ENCODE measurements around the gene HMGCLL1.

The HMGCLL1 gene

GRCh38 chr6:55433446-55434130 is 145.4 kb downstream of the HMGCLL1 start:
- TF ChIP-seq, protein P1, sequence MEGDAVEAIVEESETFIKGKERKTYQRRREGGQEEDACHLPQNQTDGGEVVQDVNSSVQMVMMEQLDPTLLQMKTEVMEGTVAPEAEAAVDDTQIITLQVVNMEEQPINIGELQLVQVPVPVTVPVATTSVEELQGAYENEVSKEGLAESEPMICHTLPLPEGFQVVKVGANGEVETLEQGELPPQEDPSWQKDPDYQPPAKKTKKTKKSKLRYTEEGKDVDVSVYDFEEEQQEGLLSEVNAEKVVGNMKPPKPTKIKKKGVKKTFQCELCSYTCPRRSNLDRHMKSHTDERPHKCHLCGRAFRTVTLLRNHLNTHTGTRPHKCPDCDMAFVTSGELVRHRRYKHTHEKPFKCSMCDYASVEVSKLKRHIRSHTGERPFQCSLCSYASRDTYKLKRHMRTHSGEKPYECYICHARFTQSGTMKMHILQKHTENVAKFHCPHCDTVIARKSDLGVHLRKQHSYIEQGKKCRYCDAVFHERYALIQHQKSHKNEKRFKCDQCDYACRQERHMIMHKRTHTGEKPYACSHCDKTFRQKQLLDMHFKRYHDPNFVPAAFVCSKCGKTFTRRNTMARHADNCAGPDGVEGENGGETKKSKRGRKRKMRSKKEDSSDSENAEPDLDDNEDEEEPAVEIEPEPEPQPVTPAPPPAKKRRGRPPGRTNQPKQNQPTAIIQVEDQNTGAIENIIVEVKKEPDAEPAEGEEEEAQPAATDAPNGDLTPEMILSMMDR (IDR thresholded peaks at IDR 0.05; ENCODE audit: low read depth, low read length): no peak
- no peak overlapping the region for H3K4me3 ChIP-seq (ENCODE audit: low read depth, low read length)

- no peak overlapping the region for H3K4me3 ChIP-seq (ENCODE audit: low read depth, low read length)
- TF ChIP-seq, protein P1 (IDR thresholded peaks at IDR 0.05; ENCODE audit: low read depth, low read length): no peak
These were observed 155.1 kb downstream of the HMGCLL1 start for GRCh38 chr6:55423933-55424332.

GRCh38 chr6:55410674-55411073 is 168.3 kb downstream of the HMGCLL1 start:
- TF ChIP-seq, protein P1 (IDR thresholded peaks at IDR 0.05; ENCODE audit: low read depth, low read length): no peak

DNA sequence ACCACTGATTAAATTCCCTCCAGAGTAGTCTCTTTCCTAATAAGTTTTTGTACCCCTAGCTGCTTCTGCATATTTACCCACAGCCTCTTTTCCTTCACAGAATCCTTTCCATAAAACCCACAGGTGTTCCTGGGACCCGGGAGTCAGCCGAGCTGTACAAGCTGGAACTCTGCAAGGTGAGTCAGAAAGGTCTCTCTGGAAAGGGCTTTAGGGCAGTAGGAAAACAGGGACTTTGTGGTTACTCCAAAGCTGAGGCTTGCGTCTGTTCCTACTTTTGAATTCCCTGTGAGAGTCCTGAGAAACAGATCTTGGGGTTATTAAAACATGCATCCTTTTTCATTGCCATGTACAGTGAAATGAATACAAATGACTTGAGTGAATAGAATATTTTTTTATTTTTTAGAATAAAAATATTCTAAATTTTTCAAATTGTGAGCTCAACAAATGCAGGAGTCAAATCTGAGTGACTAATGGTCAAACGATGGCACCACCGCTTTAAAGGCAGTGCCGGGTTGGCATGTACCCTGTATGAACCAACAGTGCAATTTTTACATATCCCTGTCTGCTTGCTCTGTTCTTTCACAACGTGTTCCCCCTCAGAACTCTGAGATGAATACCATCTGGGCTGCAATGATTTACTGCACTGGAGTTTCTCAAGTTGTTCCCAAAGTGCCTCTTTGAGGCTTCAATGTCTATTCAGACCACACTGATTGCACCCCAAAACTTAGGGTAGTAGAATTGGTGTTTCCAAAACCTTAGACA is 173.3 kb downstream of the HMGCLL1 start:
- TF ChIP-seq, protein P1 (IDR thresholded peaks at IDR 0.05; ENCODE audit: low read depth, low read length): no peak

More at GRCh38 chr6:55410674-55411073, 168.3 kb downstream of the HMGCLL1 start:
- no peak overlapping the region for H3K4me3 ChIP-seq (ENCODE audit: low read depth, low read length)

DNA sequence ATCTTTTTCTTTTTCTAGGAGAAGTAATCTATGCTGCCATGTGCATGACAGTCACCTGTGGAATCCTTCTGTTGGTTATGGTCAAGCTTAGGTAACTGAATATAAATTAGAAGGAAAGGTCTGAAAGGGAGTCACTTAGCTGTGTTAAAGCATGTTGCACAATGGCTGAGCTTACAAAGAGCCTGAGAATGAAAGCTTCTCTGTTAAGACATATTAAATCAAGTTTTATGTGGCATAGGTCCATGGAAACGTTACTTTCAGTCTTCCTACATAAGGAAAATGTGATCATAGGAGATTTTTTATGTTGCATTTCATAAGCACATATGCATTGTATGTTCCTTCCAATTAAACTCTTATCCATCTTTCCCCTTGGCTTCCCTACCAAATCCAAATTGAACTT is 179.6 kb downstream of the HMGCLL1 start:
- TF ChIP-seq, protein P1 (IDR thresholded peaks at IDR 0.05; ENCODE audit: low read depth, low read length): no peak

More for the DNA sequence above, 173.3 kb downstream of the HMGCLL1 start:
- no peak overlapping the region for H3K4me3 ChIP-seq (ENCODE audit: low read depth, low read length)

DNA sequence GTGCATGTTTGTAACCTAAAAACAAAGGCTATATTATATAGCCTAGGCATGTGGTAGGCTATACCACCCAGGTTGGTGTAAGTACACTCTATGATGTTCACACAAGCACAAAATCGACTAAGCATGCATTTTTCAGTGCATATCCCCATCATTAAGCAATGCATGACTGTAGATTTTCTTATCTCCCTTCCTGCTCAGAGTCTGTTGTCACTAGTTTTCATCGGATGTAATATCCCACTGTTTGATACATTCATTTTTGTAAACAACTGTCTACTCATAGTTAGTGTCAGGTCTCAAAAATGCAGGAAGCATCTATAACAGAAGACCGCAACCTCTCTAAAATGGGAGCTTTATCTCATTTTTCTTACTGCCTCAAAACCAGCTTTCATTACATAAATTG is 181.0 kb downstream of the HMGCLL1 start:
- TF ChIP-seq, protein P1 (IDR thresholded peaks at IDR 0.05; ENCODE audit: low read depth, low read length): no peak
- H3K4me3 ChIP-seq (ENCODE audit: low read depth, low read length): no peak overlapping the region

More for the DNA sequence above, 179.6 kb downstream of the HMGCLL1 start:
- H3K4me3 ChIP-seq (ENCODE audit: low read depth, low read length): no peak overlapping the region

- TF ChIP-seq, protein P1 (IDR thresholded peaks at IDR 0.05; ENCODE audit: low read depth, low read length): no peak
These were observed 183.1 kb downstream of the HMGCLL1 start for GRCh38 chr6:55395871-55396270.

More at GRCh38 chr6:55395871-55396270, 183.1 kb downstream of the HMGCLL1 start:
- H3K4me3 ChIP-seq (ENCODE audit: low read depth, low read length): no peak overlapping the region

Data from WI38 (cell line).